CD4-positive, alpha-beta memory T cell (primary cell): Measurements from ENCODE around the gene SETD3. TPM values are rescaled to one million over a fixed set of nuclear protein-coding genes. Genes with fewer than 3 reads are reported as not detected.

Experiments used
- CTCF ChIA-PET: fragments of 350-600 bp; sonication (Branson Sonifier 250); formaldehyde crosslinking; loops from one replicate; lab custom pipeline; 2021; ENCODE audit warnings: inconsistent platforms; ENCODE audit not compliant: partially characterized antibody; lab: Charles Lee
- POLR2A ChIA-PET: fragments of 350-600 bp; sonication (Branson Sonifier 250); formaldehyde crosslinking; loops from one replicate; lab custom pipeline; 2021; ENCODE audit not compliant: partially characterized antibody; lab: Charles Lee
- DNase-seq, 5 donors: peaks; one replicate each; pipeline versions ENCODE4 v3.0.0 to v3.0.0-alpha.2; 2020 to 2022; ENCODE audit warnings: mixed read lengths in 1 of 5
- H3K27ac ChIP-seq: one replicate; pipeline ENCODE4 v1.7.0; 2013; ENCODE audit warnings: low read depth, low read length
- H3K27me3 ChIP-seq: 2 replicates; pipeline ENCODE4 v1.7.0; 2013; ENCODE audit warnings: mild to moderate bottlenecking, low read length, moderate library complexity; ENCODE audit not compliant: insufficient read depth
- H3K36me3 ChIP-seq: 2 replicates; pipeline ENCODE4 v1.7.0; 2013; ENCODE audit warnings: mild to moderate bottlenecking, low read length, moderate library complexity; ENCODE audit not compliant: insufficient read depth
- H3K4me1 ChIP-seq: 2 replicates; pipeline ENCODE4 v1.7.0; 2013; ENCODE audit warnings: mild to moderate bottlenecking, low read length, moderate library complexity; ENCODE audit not compliant: insufficient read depth
- H3K4me3 ChIP-seq, 2 donors: one replicate each; pipeline ENCODE4 v1.7.0; 2013; ENCODE audit warnings: low read length in 2 of 2, mild to moderate bottlenecking in 1 of 2
- H3K9me3 ChIP-seq, 2 donors: one replicate each; pipeline ENCODE4 v1.7.0; 2013; ENCODE audit warnings: low read length in 2 of 2, control low read depth in 1 of 2; ENCODE audit not compliant: control insufficient read depth in 1 of 2
- H3K27ac Mint-ChIP-seq, 7 donors: one replicate each; pipeline ENCODE4 v1.8.0; 2020 to 2021; ENCODE audit warnings: mixed read lengths in 7 of 7, mild to moderate bottlenecking in 6 of 7, inconsistent platforms in 3 of 7, moderate library complexity in 3 of 7
- H3K27me3 Mint-ChIP-seq, 2 donors: one replicate each; pipeline ENCODE4 v1.8.0; 2020 to 2021; ENCODE audit warnings: mixed read lengths in 2 of 2
- H3K36me3 Mint-ChIP-seq, 2 donors: one replicate each; pipeline ENCODE4 v1.8.0; 2020 to 2021; ENCODE audit warnings: mixed read lengths in 2 of 2, inconsistent platforms in 1 of 2, mild to moderate bottlenecking in 1 of 2
- H3K4me1 Mint-ChIP-seq, 4 donors: one replicate each; pipeline ENCODE4 v1.8.0; 2020 to 2021; ENCODE audit warnings: mixed read lengths in 4 of 4, mild to moderate bottlenecking in 1 of 4
- H3K4me3 Mint-ChIP-seq, 8 donors: one replicate each; pipeline ENCODE4 v1.8.0; 2020 to 2021; ENCODE audit warnings: mixed read lengths in 8 of 8, mild to moderate bottlenecking in 7 of 8, moderate library complexity in 6 of 8, inconsistent platforms in 3 of 8
- H3K9me3 Mint-ChIP-seq, 8 donors: one replicate each; pipeline ENCODE4 v1.8.0; 2020 to 2021; ENCODE audit warnings: mixed read lengths in 8 of 8, mild to moderate bottlenecking in 5 of 8, inconsistent platforms in 3 of 8, moderate library complexity in 1 of 8
- intact Hi-C: fragments of 100-400 bp; cut with micrococcal nuclease; formaldehyde crosslinking; loops from one replicate; pipeline ENCODE4 v1.15.1; 2023
- polyA plus RNA-seq, 2 donors: library from polyadenylated mRNA; unstranded; fragments of 300-500 nt; fragmentation: Illumina TruSeq; gene quantifications; one replicate each; pipeline ENCODE4 v1.2.3, GENCODE V29; 2021
- total RNA-seq, 2 experiments: library from RNA; stranded (reverse); gene quantifications; one replicate each; pipeline ENCODE4 v1.2.3, GENCODE V29; 2021

Gene SETD3
- total and polyA plus RNA-seq, 4 experiments from 2014 or later = 37.4 to 66.9 (median 55.8) TPM

DNA sequence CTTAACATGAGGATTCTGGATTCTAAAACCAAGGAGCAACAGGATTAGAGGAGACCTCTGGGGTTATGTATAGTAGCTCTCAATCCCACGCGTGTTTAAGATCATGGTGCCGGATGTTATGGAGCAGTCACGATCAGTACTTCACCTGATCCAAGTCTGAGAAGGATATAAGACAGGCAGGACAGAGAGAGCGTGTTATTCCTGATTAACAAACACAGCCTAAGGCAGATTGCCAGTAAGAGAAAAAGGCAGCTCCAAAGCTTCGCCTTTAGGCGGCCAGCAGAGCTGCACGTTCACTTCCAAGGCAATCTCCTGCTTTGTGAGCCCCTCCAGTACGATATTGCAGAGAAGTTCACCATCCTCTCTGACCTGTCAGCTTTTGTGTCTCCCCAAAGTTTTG lies 5.5 kb downstream of the SETD3 start:
- CTCF ChIA-PET = no interaction called here
- peaks cover 40% of the 10 kb centered on the region for H3K4me1 ChIP-seq
- H3K9me3 ChIP-seq = no peaks in the 10 kb centered on the region
- peaks cover 35 to 68% (median 51%) of the 10 kb centered on the region in 4 donors for H3K4me1 Mint-ChIP-seq
- POLR2A ChIA-PET = interaction anchor here (1.5 kb wide), 1 partner anchor 128 kb away, joined by 3 read pairs; the partner anchor contains the start of gene CCDC85C
- H3K9me3 Mint-ChIP-seq = no peaks in the 10 kb centered on the region
- H3K27me3 Mint-ChIP-seq = no peaks in the 10 kb centered on the region
- DNase-seq = no peak
- no peaks in the 10 kb centered on the region for H3K36me3 ChIP-seq
- intact Hi-C loops = no loop called here
- no peak overlapping the region for H3K4me3 ChIP-seq
- H3K4me3 Mint-ChIP-seq = no peak overlapping the region
- H3K27me3 ChIP-seq = no peaks in the 10 kb centered on the region
- no peak overlapping the region for H3K27ac Mint-ChIP-seq
- peaks cover 0 to 4% of the 10 kb centered on the region in 2 donors for H3K36me3 Mint-ChIP-seq
- no peak overlapping the region for H3K27ac ChIP-seq

DNA sequence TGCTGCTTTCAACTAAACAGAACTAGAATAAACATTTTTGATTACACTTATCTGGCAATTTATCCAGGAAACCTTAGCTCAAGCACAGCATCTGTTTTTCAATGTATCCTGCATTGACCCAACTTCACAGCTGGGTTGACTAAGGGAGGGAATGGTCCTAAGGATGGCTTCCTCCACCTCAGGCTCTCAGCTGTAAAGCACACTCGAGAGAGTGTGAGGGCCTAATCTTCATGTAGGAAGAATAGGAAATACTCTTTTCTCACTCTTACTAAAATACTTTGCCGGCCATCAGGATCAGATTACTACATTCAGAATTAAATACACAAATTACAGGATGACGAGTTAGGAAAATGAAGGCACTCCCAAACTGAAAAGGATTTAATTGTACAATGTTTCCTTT lies 7.2 kb downstream of the SETD3 start:
- H3K27ac ChIP-seq = no peak overlapping the region
- H3K27ac Mint-ChIP-seq = peak overlapping the region in 1 of 7 donors; percentile 52
- no peak overlapping the region for H3K4me3 ChIP-seq
- no peaks in the 10 kb centered on the region for H3K27me3 Mint-ChIP-seq
- no peaks in the 10 kb centered on the region for H3K27me3 ChIP-seq
- DNase-seq = no peak
- H3K9me3 Mint-ChIP-seq = no peaks in the 10 kb centered on the region
- H3K4me1 ChIP-seq = peaks cover 31% of the 10 kb centered on the region
- intact Hi-C loops = no loop called here
- no peaks in the 10 kb centered on the region for H3K36me3 ChIP-seq
- no peaks in the 10 kb centered on the region for H3K9me3 ChIP-seq
- peak overlapping the region in 1 of 8 donors; percentile 42 for H3K4me3 Mint-ChIP-seq
- H3K4me1 Mint-ChIP-seq = peaks cover 38 to 71% (median 54%) of the 10 kb centered on the region in 4 donors
- ChIA-PET CTCF (no interaction called here), POLR2A (no interaction called here)
- no peaks in the 10 kb centered on the region for H3K36me3 Mint-ChIP-seq

DNA sequence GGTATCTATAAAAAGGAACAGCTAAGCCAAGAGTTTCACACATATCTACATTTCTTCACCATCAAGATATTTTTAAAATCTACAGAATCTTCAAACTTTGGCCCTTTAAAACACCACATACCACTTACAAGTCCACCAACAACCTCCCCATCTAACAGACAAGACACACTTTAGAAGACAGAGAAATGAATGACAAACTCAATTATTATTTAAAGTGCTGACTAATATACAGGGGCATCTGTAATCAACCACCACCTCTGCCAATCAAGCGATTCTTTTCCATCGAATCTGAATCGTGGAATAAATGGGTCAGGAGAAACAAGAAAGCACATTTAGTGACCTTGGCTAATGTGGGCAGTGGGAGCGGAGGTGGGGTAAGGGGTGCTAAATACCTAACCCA lies 7.7 kb downstream of the SETD3 start:
- no peak overlapping the region for H3K4me3 Mint-ChIP-seq
- H3K27ac Mint-ChIP-seq = peak overlapping the region in 1 of 7 donors; percentile 52

DNA sequence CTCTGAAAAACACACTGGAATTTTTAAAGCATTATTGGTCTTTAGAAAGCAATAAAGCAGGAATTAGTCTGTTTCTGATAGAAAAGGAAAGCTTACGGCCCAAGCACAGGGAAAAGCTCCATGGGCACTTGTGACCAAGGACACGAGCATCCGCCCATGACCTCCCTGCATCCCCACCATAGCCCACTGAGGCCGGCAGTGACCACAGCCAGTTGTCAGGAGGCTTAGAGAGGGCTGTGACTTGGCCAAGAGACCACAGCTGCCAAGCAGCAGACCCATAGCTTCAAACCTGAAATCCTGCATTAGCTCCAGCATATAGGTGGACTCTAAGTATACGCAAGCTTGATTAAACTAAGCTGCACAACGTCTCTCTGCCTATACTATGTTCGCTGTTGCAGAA lies 8.9 kb downstream of the SETD3 start:
- POLR2A ChIA-PET = no interaction called here
- Mint-ChIP-seq H3K4me1 (peaks cover 36 to 72% (median 53%) of the 10 kb centered on the region in 4 donors), H3K9me3 (no peaks in the 10 kb centered on the region), H3K36me3 (peaks cover 0 to 2% of the 10 kb centered on the region in 2 donors), H3K27ac (no peak overlapping the region), H3K27me3 (no peaks in the 10 kb centered on the region), H3K4me3 (no peak overlapping the region)
- H3K4me1 ChIP-seq = peaks cover 24% of the 10 kb centered on the region
- H3K27ac ChIP-seq = no peak overlapping the region
- CTCF ChIA-PET = no interaction called here
- no peaks in the 10 kb centered on the region for H3K36me3 ChIP-seq
- H3K4me3 ChIP-seq = no peak overlapping the region
- intact Hi-C loops = no loop called here
- no peaks in the 10 kb centered on the region for H3K9me3 ChIP-seq
- H3K27me3 ChIP-seq = no peaks in the 10 kb centered on the region
- no peak for DNase-seq

More for the DNA sequence above, 7.7 kb downstream of the SETD3 start:
- Histone ChIP-seq H3K4me1 (peaks cover 31% of the 10 kb centered on the region), H3K27ac (no peak overlapping the region), H3K27me3 (no peaks in the 10 kb centered on the region), H3K36me3 (no peaks in the 10 kb centered on the region), H3K4me3 (no peak overlapping the region), H3K9me3 (no peaks in the 10 kb centered on the region)
- no peak for DNase-seq
- POLR2A ChIA-PET = no interaction called here
- H3K27me3 Mint-ChIP-seq = no peaks in the 10 kb centered on the region
- no peaks in the 10 kb centered on the region for H3K36me3 Mint-ChIP-seq
- intact Hi-C loops = no loop called here
- peaks cover 37 to 71% (median 54%) of the 10 kb centered on the region in 4 donors for H3K4me1 Mint-ChIP-seq
- CTCF ChIA-PET = no interaction called here
- H3K9me3 Mint-ChIP-seq = no peaks in the 10 kb centered on the region

DNA sequence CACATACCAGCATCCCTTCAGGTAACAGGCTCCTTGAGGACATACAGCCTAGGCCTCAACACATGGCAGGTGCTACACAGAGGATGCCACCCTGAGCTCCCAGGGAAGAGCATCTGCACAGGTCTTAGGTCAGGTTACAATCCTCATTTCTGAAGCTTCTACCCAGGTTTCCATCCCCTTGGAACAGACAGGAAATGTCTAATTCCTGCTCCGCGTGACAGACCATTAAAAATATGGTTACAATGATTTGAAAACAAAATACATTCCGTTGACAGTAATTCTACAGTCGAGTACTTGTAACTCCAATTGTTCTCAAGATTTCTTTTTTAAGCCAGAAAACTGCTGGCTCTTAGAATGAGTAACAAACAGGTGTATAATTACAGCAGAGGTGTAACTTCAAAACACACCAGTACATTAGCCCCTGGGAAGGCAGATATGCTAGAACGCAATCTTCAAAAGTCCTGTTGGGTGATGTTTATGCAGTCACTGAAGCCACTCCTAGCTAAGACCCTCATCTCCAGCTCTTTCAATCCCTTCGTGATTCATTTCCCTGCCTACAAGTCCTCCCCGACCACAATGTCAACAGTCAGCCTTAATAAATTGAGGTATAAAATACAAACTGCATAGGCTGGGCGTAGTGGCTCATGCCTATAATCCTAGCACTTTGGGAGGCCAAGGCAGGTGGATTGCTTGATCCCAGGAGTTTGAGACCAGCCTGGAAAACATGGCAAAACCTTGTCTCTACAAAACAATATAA lies 11.6 kb downstream of the SETD3 start:
- Mint-ChIP-seq H3K27me3 (no peaks in the 10 kb centered on the region), H3K4me1 (peaks cover 27 to 67% (median 47%) of the 10 kb centered on the region in 4 donors), H3K27ac (peak overlapping the region in 3 of 7 donors; percentile 14 to 48 (median 37)), H3K36me3 (peaks cover under 1 to 21% of the 10 kb centered on the region in 2 donors), H3K9me3 (no peaks in the 10 kb centered on the region), H3K4me3 (peak overlapping the region in 2 of 8 donors; percentile 13 to 20)
- Histone ChIP-seq H3K4me1 (peaks cover 23% of the 10 kb centered on the region), H3K27me3 (no peaks in the 10 kb centered on the region), H3K36me3 (peaks cover 14% of the 10 kb centered on the region), H3K4me3 (no peak overlapping the region), H3K27ac (no peak overlapping the region), H3K9me3 (no peaks in the 10 kb centered on the region)
- POLR2A ChIA-PET = interaction anchor here (1.3 kb wide), 1 partner anchor 12 kb away, joined by 4 read pairs; the partner anchor contains the start of genes CCNK and SETD3
- CTCF ChIA-PET = no interaction called here
- DNase-seq = no peak
- intact Hi-C loops = no loop called here

DNA sequence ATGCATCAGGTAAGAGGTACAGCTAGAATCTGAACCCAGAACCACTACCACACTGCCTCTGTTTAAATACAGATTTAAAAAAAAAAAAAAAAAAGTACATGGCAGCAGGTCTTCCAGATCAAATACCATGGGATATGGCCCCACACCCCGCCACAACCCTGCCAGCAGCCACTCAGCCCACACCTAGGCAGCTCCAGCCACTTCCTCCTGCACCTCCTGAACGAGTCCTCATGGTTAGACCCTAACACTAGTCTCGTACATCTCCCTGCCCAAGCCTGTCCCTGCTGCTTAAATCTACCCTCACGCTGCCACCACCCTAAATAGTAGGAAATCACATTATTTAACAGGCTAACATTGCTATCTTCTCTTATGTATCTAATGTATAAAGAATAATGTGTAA lies 12.6 kb downstream of the SETD3 start:
- peaks cover 20% of the 10 kb centered on the region for H3K4me1 ChIP-seq
- peak overlapping the region in 4 of 7 donors; percentile 7 to 65 (median 48) for H3K27ac Mint-ChIP-seq
- H3K27me3 Mint-ChIP-seq = no peaks in the 10 kb centered on the region
- H3K4me3 Mint-ChIP-seq = peak overlapping the region in 1 of 8 donors; percentile 30
- H3K27ac ChIP-seq = no peak overlapping the region
- H3K36me3 Mint-ChIP-seq = peaks cover 10 to 30% of the 10 kb centered on the region in 2 donors
- no peak overlapping the region for H3K4me3 ChIP-seq
- no peak for DNase-seq
- peaks cover 23% of the 10 kb centered on the region for H3K36me3 ChIP-seq
- no peaks in the 10 kb centered on the region for H3K27me3 ChIP-seq
- intact Hi-C loops = no loop called here
- no peaks in the 10 kb centered on the region for H3K9me3 ChIP-seq
- no peaks in the 10 kb centered on the region for H3K9me3 Mint-ChIP-seq
- CTCF ChIA-PET = interaction anchor here (0.6 kb wide), 1 partner anchor 52 kb away, joined by 3 read pairs; no protein-coding TSS in a partner anchor
- peaks cover 26 to 59% (median 44%) of the 10 kb centered on the region in 4 donors for H3K4me1 Mint-ChIP-seq
- POLR2A ChIA-PET = interaction anchor here (0.8 to 1.3 kb wide), 2 partner anchors 8 to 13 kb away, joined by 3 to 4 read pairs; partner anchors contain the start of genes CCNK and SETD3

DNA sequence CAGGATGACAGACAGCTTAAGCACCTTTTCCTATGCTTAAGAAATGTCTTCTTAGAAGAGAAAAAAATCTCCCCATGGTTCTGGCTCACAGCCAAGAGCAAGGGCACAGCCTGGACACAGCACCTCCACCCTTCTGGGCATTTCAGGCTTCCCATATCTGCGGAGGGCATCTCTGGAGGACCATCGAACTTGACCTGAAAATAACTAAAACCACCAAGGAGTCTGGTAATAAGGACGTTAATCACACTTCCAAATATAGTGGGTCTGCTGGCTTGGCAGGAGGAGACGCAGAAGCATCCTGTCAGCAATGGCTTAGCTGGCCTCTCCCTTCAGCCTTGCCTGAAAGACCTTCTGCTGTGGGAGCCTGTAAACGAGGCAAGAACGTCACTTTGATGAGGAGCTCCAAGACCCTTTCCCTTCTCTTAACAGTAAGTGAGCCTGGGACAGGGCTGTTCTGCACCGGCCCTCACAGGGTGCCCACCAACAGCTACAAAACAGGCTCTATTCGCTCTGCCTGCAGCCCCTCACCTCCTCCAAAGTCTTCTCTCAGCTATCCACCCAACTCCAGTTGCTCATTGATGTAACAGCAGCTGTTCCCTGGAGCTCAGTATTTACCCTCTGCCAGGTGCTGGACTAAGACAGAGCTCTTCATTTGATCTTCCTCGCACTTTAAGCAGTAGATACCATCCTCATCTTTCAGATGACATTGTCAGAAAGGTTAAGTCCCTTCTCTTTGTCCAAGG lies 13.2 kb downstream of the SETD3 start:
- H3K9me3 ChIP-seq = no peaks in the 10 kb centered on the region
- intact Hi-C loops = no loop called here
- H3K27me3 ChIP-seq = no peaks in the 10 kb centered on the region
- ChIA-PET POLR2A (interaction anchor here (0.8 to 1.3 kb wide), 2 partner anchors 9 to 13 kb away, joined by 3 to 4 read pairs; partner anchors contain the start of genes CCNK and SETD3), CTCF (interaction anchor here (0.6 kb wide), 1 partner anchor 51 kb away, joined by 3 read pairs; no protein-coding TSS in a partner anchor)
- H3K27me3 Mint-ChIP-seq = no peaks in the 10 kb centered on the region
- no peak overlapping the region for H3K4me3 Mint-ChIP-seq
- peak overlapping the region in 2 of 7 donors; percentile 80 to 82 for H3K27ac Mint-ChIP-seq
- peaks cover 17% of the 10 kb centered on the region for H3K4me1 ChIP-seq
- peaks cover 28% of the 10 kb centered on the region for H3K36me3 ChIP-seq
- no peaks in the 10 kb centered on the region for H3K9me3 Mint-ChIP-seq
- peaks cover 10 to 34% of the 10 kb centered on the region in 2 donors for H3K36me3 Mint-ChIP-seq
- peaks cover 22 to 55% (median 41%) of the 10 kb centered on the region in 4 donors for H3K4me1 Mint-ChIP-seq
- no peak overlapping the region for H3K4me3 ChIP-seq
- no peak for DNase-seq
- no peak overlapping the region for H3K27ac ChIP-seq
